HG02588 (cell line): ENCODE data around the gene ARFGAP1.
"Not testable (repeated sequence)": the region's sequence is repeated elsewhere in the genome, so short reads cannot be mapped to it uniquely, and the experiment has no call there.

Source experiments
- ATAC-seq: cut with Tn5 transposase; IDR thresholded peaks from one replicate; pipeline ENCODE4 v1.9.1; 2021; ENCODE audit warnings: mild to moderate bottlenecking, moderate library complexity; ENCODE audit not compliant: unreplicated experiment

Gene ARFGAP1

DNA sequence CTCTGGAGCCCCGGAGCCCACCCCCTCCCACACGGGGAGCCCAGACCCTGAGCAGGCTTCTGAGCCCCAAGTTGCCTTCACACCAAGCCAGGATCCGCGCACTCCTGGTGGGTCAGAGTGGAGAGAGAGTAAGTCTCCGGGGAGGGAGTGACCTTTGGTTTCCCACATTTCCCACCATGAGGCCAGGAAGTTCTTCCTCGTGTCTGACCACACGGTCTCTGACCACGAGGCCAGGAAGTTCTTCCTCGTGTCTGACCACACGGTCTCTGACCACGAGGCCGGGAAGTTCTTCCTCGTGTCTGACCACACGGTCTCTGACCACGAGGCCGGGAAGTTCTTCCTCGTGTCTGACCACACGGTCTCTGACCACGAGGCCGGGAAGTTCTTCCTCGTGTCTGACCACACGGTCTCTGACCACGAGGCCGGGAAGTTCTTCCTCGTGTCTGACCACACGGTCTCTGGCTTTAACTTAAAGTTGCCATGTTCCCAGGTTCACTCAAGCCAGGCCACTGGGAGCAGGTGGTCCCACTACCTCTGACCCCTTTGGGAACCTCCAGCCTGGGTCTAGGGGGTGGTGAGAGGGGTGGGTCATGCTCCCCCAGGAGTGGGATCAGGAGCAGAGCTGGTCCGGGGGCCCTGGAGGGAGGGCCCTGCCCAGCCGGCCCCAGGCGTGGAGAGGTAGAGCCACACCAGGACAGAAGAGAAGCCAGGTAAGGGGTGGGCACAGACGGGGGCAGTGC lies 33.5 kb downstream of the ARFGAP1 start:
- not testable (repeated sequence) for ATAC-seq

DNA sequence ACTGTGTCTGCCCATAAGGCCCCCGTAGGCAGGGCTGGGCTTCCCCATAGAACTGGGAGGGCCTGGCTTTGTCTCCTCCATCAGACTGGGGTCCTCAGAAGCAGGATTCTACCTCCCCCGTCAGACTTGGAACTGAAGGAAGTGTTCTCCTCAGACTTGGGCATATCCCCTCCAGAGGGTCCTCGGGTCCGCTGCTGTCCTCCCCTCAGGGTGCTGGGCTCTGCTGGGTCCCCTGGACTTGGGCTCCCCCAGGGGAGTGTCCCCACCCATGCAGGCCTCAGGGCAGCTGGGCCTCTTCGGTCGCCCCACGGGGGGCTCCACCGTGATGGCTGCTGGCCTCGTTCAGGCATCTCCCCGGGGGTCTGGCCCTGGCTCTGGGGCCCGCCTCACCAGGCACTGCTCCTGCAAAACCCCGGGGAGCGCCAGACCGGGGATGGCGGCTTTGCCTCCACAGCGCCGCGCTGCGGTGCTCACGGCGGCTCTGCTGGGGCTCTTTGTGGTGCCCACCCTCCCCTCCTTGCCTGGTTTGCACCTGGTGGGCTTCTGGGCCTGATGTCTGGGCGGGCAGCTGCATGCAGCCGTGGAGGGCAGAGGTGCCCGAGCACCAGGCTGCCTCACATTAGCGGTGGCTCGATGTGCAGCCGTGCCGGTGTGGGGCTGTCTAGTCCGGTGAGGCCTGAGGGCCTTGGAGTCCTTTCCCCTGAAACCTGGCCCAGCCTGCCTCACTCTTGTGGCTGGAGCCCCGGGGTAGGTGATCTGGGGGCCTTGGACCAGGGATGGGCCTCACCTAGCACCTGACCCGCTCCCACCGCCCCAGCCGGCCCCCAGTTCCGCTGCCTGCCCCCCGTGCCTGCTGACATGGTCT lies 34.3 kb downstream of the ARFGAP1 start:
- ATAC-seq, result no peak

- no peak for ATAC-seq
Observed at GRCh38 chr20:63307538-63308217, 35.1 kb downstream of the ARFGAP1 start.

GRCh38 chr20:63308218-63308911 lies 35.8 kb downstream of the ARFGAP1 start:
- no peak for ATAC-seq

DNA sequence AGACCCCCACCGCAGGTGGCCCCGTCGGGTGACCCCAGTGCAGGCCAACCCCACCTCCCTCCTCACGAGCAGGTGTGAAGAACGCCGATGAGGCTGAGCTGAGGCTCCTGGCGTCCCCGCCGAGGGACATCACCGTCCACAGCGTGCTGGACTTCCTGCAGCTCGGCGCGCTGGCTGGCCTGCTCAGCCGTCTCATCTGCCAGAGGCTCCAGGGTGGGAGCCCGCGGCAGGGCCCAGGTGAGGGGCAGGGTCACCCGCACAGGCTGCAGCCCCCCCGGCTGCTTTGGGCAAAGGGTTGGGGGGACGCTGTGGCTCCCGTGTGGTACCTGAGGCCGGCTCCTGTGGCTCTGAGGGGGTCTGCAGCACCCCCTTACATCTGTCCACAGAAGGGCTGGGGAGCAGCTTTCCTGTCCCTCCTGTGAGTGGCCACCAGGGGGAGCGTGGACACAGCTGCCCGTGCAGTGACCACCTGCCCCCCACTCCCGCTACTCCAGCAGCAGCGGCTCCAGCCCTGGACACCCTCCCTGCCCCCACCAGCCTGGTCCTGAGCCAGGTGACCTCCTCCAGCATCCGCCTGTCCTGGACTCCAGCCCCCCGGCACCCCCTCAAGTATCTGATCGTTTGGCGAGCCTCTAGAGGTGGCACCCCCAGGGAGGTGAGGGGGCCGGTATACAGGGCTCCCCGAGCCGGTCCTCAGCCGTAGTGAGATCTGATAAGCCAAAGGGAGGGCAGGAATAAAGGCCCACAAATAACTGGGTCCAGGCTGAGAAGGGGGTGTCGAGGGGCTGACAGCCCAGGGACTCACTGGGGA lies 36.9 kb downstream of the ARFGAP1 start:
- ATAC-seq, result no peak

DNA sequence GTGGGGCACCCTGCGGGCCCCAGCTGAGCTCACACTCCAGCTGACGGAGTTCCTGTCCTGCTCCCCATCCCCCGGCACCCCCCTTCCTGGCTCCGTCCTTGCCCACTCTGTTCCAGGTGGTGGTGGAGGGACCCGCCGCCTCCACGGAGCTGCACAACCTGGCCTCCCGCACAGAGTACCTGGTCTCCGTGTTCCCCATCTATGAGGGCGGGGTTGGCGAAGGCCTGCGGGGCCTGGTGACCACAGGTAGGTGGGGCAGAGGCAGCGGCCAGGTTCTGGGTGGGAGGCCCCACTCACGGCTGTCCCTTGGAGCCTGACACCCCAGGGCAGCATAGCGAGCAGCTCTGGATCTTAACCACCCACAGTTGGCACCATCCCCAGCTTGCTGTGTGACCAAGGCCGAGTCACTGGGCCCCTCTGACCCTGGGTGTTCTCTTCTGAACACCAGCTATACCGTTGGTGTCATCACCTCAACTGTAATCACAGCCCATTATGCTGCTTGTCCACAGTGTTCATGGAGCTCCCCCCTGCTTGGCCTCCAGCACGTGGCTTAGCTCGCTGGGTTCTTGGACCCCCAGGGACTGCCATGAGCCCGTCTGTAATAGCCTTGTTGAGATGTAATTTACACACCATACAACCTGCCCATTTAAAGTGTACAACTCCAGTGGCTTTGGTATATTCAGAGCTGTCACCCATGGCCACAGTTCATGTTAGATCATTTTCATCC lies 37.8 kb downstream of the ARFGAP1 start:
- ATAC-seq, result no peak

- no peak for ATAC-seq
Observed at GRCh38 chr20:63311186-63311832, 38.7 kb downstream of the ARFGAP1 start.

GRCh38 chr20:63311833-63312243 lies 39.2 kb downstream of the ARFGAP1 start:
- no peak for ATAC-seq

DNA sequence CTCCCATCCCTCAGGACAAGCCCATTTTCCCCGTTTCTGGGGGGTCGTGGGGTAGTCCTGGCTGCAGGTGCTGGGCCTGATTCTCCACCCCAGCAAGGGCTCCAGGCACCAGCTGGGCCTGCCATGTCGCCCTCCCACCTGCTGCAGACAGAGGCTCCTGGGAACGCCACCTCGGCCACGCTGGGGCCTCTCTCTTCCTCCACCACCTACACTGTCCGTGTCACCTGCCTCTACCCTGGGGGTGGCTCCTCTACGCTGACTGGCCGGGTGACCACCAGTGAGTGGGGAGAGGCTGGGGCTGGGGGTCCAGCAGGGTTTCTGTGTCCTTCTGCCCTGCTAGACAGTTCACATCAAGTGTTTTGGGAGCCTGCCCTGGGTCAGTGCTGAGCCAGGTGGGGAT lies 39.7 kb downstream of the ARFGAP1 start:
- ATAC-seq, result no peak

- ATAC-seq, result no peak
Observed at GRCh38 chr20:63312690-63313348, 40.2 kb downstream of the ARFGAP1 start.

DNA sequence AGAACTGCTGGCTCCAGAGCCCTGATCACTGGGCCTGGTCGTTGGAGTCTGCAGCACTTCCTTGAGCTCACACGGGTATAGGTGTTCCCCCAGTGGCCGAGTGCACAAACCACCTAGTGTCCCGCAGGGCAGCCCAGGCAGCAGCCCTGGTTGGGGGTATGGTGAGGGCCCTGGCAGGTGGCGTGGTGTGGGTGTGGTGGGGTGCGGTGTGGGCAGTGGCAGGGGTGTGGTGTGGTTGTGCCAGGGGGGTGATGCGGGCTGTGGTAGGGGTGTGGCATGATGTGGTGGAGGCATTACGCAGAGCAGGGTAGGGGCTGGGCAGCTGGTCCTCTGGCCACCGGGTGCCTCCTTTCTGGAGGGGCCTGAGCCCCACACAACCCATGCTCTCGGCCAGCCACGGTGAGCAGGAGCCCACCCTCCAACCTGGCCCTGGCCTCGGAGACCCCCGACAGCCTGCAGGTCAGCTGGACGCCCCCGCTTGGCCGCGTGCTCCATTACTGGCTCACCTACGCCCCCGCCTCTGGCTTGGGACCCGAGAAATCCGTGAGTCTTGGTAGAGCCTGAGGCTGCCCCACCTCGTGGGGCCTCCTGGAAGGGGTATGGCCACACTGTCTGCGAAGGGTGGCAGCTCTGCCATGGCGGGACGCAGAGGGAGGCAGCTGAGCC lies 40.9 kb downstream of the ARFGAP1 start:
- no peak for ATAC-seq

DNA sequence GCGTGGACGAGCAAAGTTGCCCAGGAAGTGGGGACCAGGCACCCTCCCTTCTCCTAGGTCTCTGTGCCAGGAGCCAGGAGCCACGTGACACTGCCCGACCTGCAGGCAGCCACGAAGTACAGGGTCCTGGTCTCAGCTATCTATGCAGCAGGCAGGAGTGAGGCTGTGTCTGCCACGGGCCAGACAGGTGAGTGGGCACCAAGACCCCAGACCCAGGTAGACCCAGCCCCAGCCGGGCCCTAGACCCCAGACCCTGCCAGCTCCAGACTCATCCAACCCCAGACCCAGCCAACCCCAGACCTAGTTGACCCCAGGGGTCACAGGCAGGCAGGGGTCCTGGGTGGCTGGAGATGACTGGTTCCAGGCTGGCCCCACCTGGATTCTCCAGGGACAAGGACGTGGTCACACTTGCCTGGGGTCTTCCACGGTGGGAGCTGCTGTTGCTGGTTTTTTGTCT lies 41.4 kb downstream of the ARFGAP1 start:
- ATAC-seq, result no peak

DNA sequence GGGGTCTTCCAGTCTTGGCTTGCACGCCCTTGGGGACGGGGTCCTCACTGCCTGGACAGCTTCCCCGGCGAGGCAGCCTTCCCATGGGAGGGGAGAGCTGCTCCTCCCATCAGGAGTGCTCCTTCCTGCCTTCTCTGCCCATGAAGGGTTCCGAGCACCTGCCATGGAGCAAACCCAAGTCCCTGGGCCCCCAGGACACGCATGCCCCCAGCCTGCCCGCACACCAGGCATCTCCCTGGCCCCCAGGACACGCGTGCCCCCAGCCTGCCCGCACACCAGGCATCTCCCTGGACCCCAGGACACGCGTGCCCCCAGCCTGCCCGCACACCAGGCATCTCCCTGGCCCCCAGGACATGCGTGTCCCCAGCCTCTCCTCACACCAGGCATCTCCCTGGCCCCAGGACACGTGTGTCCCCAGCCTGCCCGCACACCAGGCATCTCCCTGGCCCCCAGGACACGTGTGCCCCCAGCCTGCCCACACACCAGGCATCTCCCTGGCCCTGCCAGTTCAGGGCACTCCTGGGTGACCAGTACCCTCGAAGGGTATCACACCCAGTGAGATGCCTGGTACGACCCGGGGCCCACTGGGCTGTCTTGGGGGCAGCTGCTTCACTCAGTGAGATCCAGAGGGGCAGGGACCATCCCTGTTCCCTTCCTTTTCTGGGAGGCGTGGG lies 42.1 kb downstream of the ARFGAP1 start:
- ATAC-seq, result no peak

- ATAC-seq, result no peak
Observed at GRCh38 chr20:63315240-63315689, 42.7 kb downstream of the ARFGAP1 start.

DNA sequence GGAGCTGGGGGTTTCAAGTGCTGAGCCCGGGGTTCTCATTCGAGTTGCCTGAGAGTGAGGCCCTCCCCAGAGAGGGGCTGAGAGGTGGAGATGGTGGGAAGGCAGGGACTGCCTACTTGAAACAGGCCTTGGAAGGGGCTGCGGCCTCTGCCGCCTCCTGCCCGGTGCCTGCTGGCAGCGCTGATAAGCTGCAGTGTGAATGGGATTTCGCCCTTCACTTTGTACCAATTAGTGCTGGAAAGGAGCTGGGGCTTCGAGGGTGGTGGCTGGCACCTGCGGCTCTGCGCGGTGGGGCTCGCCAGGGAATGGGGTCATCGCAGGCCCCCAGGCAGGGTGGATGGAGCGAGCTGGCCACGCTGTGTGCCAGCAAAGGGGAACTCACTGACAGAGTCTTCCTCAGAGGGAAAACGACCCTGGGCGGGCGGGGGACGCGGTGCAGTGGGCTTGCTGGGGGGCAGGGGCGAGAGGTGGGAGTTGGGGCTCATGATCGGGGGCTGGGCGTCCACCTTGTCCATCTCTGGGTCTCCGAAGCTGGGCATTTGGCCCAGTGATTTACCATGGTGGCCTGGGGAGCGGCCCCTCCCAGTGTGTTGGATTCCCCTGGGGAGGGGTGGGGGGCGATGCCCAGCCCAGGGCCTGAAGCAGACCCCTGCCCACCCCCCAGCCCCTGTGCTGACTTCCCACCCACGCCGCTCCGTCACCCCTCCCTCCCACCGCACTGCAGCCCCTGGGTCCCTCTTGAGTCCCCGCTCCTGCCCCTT lies 43.3 kb downstream of the ARFGAP1 start:
- ATAC-seq, result no peak

- ATAC-seq, result no peak
Observed at GRCh38 chr20:63316502-63316921, 43.9 kb downstream of the ARFGAP1 start.
